ENCODE results near the gene SGCE. TPM values are rescaled to one million over a fixed set of nuclear protein-coding genes. Genes with fewer than 3 reads are reported as not detected.

SGCE gene
- total and polyA plus RNA-seq, 10 of the 15 experiments (the other 5 are each of a cell fraction or from before 2014, with no cell fraction given) = 30.5 to 80.1 (median 49.2) TPM

- in situ Hi-C loops (cut with MboI) = no loop called here
- ChIA-PET SMC1A (ENCODE audit: uncharacterized antibody, unreplicated experiment) (no interaction called here), RAD21 (ENCODE audit: unreplicated experiment) (no interaction called here), POLR2A (no interaction called here), CTCF (interaction anchor here (0.6 kb wide), 1 partner anchor 690 kb away, joined by 3 read pairs; no protein-coding TSS in a partner anchor)
- H3K4me1 ChIP-seq (ENCODE audit: control insufficient read depth, insufficient read depth, low read length) = no peaks in the 10 kb centered on the region
- no peak overlapping the region for H3K27ac ChIP-seq (ENCODE audit: control insufficient read depth, insufficient read depth)
- FAIRE-seq = no peak
- H3K79me2 ChIP-seq (ENCODE audit: control insufficient read depth, insufficient read depth, low read length) = no peaks in the 10 kb centered on the region
- BruUV-seq (replicated peaks) = no TSS peak
- no peak overlapping the region for H3K4me3 ChIP-seq
- H3K36me3 ChIP-seq (ENCODE audit: control insufficient read depth in 2 of 2, insufficient read depth in 2 of 2, low read length in 1 of 2) = no peaks in the 10 kb centered on the region; a peak in 2 of 4 replicates
- no peaks in the 10 kb centered on the region for H4K20me1 ChIP-seq (ENCODE audit: control insufficient read depth, insufficient read depth)
- intact Hi-C loops (cut with micrococcal nuclease; ENCODE audit: unreplicated experiment) = no loop called here
- no peak overlapping the region for H3K4me2 ChIP-seq (ENCODE audit: control insufficient read depth, insufficient read depth)
- no peak overlapping the region for H2AFZ ChIP-seq (ENCODE audit: control insufficient read depth, low read depth, low read length)
- no peak for DNase-seq (ENCODE audit: low read depth, low spot score)
- H3K9me3 ChIP-seq (replicated peaks; ENCODE audit: control insufficient read depth, insufficient read depth, low read length) = no peaks in the 10 kb centered on the region
- ATAC-seq = no peak
- WGBS (ENCODE audit: insufficient coverage, insufficient replicate concordance, low lambda C conversion rate, missing lambda C conversion rate) = 88% methylated on average over 3 of the region's 3 CpGs
- no peaks in the 10 kb centered on the region for H3K27me3 ChIP-seq (replicated peaks in 1 of 2; ENCODE audit: control insufficient read depth in 2 of 2, insufficient read depth in 2 of 2, low read length in 1 of 2)
- no peak for TF ChIP-seq RAD21 (IDR thresholded peaks at IDR 0.05; ENCODE audit: insufficient read depth, low read depth, low read length)
- TF ChIP-seq LARP7 (IDR thresholded peaks at IDR 0.05) = no peak
- TF ChIP-seq FOXM1 (IDR thresholded peaks at IDR 0.05; ENCODE audit: low read depth, low read length) = no peak
- no peak for TF ChIP-seq ATF3 (IDR thresholded peaks at IDR 0.05; ENCODE audit: borderline replicate concordance, extremely low read depth, low read depth, low read length)
- TF ChIP-seq FOXK2 (IDR thresholded peaks at IDR 0.05) = no peak
- TF ChIP-seq NKRF (conservative IDR thresholded peaks at IDR 0.05) = no peak
- TF ChIP-seq PKNOX1 (IDR thresholded peaks at IDR 0.05) = no peak
- TF ChIP-seq PBX3 (IDR thresholded peaks at IDR 0.05; ENCODE audit: insufficient replicate concordance, low read depth, low read length) = no peak
- TF ChIP-seq SMAD1 (IDR thresholded peaks at IDR 0.05; ENCODE audit: low read depth, partially characterized antibody) = no peak
- TF ChIP-seq ZZZ3 (IDR thresholded peaks at IDR 0.05; ENCODE audit: control insufficient read depth, insufficient read length, low read depth) = no peak
- no peak for TF ChIP-seq SREBF2 (IDR thresholded peaks at IDR 0.05; ENCODE audit: low read length)
- no peak for TF ChIP-seq RAD51 (IDR thresholded peaks at IDR 0.05)
- no peak for TF ChIP-seq CHD4 (IDR thresholded peaks at IDR 0.05)
- no peak for TF ChIP-seq GABPA (IDR thresholded peaks at IDR 0.05; ENCODE audit: low read depth)
- TF ChIP-seq ZBTB40 (IDR thresholded peaks at IDR 0.05; ENCODE audit: borderline replicate concordance) = no peak
- no peak for TF ChIP-seq TARDBP (IDR thresholded peaks at IDR 0.05; ENCODE audit: borderline replicate concordance)
- no peak for TF ChIP-seq RFX5 (IDR thresholded peaks at IDR 0.05; ENCODE audit: low read depth, low read length)
- no peak for TF ChIP-seq GATAD2B (conservative IDR thresholded peaks at IDR 0.05; ENCODE audit: low read depth)
- H3K9ac ChIP-seq (ENCODE audit: control insufficient read depth, insufficient read depth, low read length) = no peak overlapping the region
Measured at GRCh38 chr7:94562525-94562924, 93.4 kb downstream of the SGCE start.

Measured in GM12878 (cell line).